Measurements from ENCODE around the gene TMEM132C. TPM values are rescaled to one million over a fixed set of nuclear protein-coding genes. Genes with fewer than 3 reads are reported as not detected.

Gene TMEM132C
- total and polyA plus RNA-seq, 2 experiments from 2014 or later = 10.6 to 16.5 TPM

DNA sequence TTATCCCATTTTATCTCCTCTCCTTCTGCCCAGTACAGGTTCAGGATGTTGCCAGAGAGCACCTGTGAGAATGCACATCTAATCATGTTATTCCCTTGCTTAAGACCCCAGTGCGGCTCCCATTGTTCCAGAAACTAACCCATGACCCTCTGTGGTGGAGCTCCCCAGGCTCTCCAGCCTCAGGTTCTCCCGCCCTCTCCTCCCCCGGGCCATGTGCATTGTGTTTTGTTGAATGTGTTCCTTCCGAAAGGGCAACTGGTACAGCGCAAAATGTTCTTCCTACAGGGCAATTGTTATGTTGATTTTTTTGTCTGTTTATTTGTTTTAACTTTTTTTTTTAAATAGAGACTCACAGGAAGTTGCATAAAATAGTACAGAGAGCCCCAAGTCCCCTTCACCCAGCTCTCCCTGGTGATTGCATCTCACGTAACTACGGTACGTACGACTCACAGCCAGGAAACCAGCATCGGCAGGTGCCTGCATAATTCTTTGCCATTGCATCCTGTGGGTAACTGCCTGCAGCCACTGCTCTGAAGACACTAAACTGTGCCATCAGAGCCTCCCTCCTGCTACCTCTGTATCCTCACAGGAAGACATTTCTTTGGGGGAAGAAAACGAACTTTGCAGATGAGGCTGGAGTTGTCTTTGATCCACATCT, 31.2 kb downstream of the TMEM132C start:
- no peak overlapping the region for H3K27ac ChIP-seq
- H2AFZ ChIP-seq = no peak overlapping the region
- H3K4me1 ChIP-seq (ENCODE audit: insufficient read depth) = no peaks in the 10 kb centered on the region
- no peak overlapping the region for H3K4me2 ChIP-seq
- H3K4me3 ChIP-seq = no peak overlapping the region
- no peaks in the 10 kb centered on the region for H3K9me2 ChIP-seq (replicated peaks; ENCODE audit: insufficient read depth)
- no peaks in the 10 kb centered on the region for H3K9me3 ChIP-seq (ENCODE audit: low read depth)
- no peaks in the 10 kb centered on the region for H3K36me3 ChIP-seq (replicated peaks; ENCODE audit: insufficient read depth, low read depth)
- TF ChIP-seq EZH2phosphoT487 (IDR thresholded peaks at IDR 0.05; ENCODE audit: low read depth, severe bottlenecking, unreplicated experiment) (no peak), EZH2 (IDR thresholded peaks at IDR 0.05; ENCODE audit: borderline replicate concordance) (no peak)
- TF ChIP-seq, protein P1, sequence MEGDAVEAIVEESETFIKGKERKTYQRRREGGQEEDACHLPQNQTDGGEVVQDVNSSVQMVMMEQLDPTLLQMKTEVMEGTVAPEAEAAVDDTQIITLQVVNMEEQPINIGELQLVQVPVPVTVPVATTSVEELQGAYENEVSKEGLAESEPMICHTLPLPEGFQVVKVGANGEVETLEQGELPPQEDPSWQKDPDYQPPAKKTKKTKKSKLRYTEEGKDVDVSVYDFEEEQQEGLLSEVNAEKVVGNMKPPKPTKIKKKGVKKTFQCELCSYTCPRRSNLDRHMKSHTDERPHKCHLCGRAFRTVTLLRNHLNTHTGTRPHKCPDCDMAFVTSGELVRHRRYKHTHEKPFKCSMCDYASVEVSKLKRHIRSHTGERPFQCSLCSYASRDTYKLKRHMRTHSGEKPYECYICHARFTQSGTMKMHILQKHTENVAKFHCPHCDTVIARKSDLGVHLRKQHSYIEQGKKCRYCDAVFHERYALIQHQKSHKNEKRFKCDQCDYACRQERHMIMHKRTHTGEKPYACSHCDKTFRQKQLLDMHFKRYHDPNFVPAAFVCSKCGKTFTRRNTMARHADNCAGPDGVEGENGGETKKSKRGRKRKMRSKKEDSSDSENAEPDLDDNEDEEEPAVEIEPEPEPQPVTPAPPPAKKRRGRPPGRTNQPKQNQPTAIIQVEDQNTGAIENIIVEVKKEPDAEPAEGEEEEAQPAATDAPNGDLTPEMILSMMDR (IDR thresholded peaks at IDR 0.05; ENCODE audit: poor library complexity) = no peak
- no peak for DNase-seq (ENCODE audit: low spot score)
- no peaks in the 10 kb centered on the region for H4K20me1 ChIP-seq (ENCODE audit: insufficient read depth, poor library complexity, severe bottlenecking)
- H3K27me3 ChIP-seq = no peaks in the 10 kb centered on the region
- H3K79me2 ChIP-seq = peaks cover 3% of the 10 kb centered on the region
- WGBS (ENCODE audit: low lambda C conversion rate, missing lambda C conversion rate) = 80% methylated on average over 11 of the region's 11 CpGs

DNA sequence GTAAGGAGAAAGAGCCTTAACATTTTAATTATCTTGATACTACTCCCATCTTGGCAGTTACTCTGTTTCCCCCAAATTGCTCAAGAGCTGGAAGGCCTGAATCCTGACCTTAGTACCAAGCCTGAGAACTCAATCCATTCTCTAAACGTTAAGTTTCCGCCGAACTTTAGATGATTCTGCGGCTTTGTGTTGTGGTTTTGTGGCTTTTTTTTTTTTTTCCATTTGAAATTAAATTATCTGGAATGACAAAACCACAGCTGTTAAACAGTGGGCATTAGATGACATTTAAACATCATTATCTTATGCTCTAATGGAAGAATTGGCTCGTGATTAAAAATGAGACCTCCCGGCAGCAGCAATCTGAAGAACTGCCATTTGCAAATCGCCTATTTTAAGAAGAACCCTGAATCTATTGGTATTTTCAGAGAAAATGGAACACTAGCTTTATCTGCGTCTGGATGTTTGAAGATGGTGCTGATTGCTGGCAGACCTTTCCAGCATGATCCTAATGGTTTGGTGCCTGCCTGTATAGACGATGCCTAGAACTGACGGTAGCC, 38.4 kb downstream of the TMEM132C start:
- no peak for TF ChIP-seq EZH2 (IDR thresholded peaks at IDR 0.05; ENCODE audit: borderline replicate concordance)
- TF ChIP-seq, protein P1 (IDR thresholded peaks at IDR 0.05; ENCODE audit: poor library complexity) = no peak
- TF ChIP-seq EZH2phosphoT487 (IDR thresholded peaks at IDR 0.05; ENCODE audit: low read depth, severe bottlenecking, unreplicated experiment) = no peak
- Histone ChIP-seq H3K9me2 (replicated peaks; ENCODE audit: insufficient read depth) (no peaks in the 10 kb centered on the region), H4K20me1 (ENCODE audit: insufficient read depth, poor library complexity, severe bottlenecking) (no peaks in the 10 kb centered on the region), H3K4me3 (no peak overlapping the region), H3K79me2 (no peaks in the 10 kb centered on the region), H3K4me1 (ENCODE audit: insufficient read depth) (no peaks in the 10 kb centered on the region), H2AFZ (no peak overlapping the region), H3K9me3 (ENCODE audit: low read depth) (no peaks in the 10 kb centered on the region), H3K4me2 (no peak overlapping the region), H3K27ac (peak overlapping the region; percentile 45), H3K36me3 (replicated peaks; ENCODE audit: insufficient read depth, low read depth) (no peaks in the 10 kb centered on the region), H3K27me3 (no peaks in the 10 kb centered on the region)
- WGBS (ENCODE audit: low lambda C conversion rate, missing lambda C conversion rate) = 66% methylated on average over 10 of the region's 10 CpGs
- no peak for DNase-seq (ENCODE audit: low spot score)

DNA sequence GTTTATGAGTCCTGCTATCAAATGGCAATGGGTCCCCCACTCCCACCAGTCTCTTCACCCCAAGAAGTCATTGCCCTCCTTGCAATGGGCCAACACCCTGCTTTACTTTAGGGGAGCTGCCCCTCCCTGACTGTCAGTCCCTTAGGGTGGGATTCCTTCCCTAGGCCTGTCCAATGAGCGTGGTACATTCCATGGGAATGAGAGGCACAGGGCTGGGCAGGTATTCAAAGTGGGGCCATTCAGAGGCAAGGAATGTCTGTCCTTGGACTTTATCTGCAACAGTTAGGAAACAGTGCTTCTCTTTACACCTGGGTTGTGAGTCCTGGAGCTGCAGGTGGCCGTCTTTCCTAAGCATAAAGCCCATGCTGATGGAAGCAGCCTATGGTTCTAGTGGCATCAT, 40.8 kb downstream of the TMEM132C start:
- no peaks in the 10 kb centered on the region for H3K27me3 ChIP-seq
- no peaks in the 10 kb centered on the region for H3K4me1 ChIP-seq (ENCODE audit: insufficient read depth)
- H2AFZ ChIP-seq = no peak overlapping the region
- H3K9me3 ChIP-seq (ENCODE audit: low read depth) = no peaks in the 10 kb centered on the region
- no peaks in the 10 kb centered on the region for H4K20me1 ChIP-seq (ENCODE audit: insufficient read depth, poor library complexity, severe bottlenecking)
- no peak overlapping the region for H3K27ac ChIP-seq
- no peaks in the 10 kb centered on the region for H3K79me2 ChIP-seq
- no peak for DNase-seq (ENCODE audit: low spot score)
- no peak overlapping the region for H3K4me2 ChIP-seq
- WGBS (ENCODE audit: low lambda C conversion rate, missing lambda C conversion rate) = 64% methylated on average over 2 of the region's 2 CpGs
- no peaks in the 10 kb centered on the region for H3K9me2 ChIP-seq (replicated peaks; ENCODE audit: insufficient read depth)
- H3K36me3 ChIP-seq (replicated peaks; ENCODE audit: insufficient read depth, low read depth) = no peaks in the 10 kb centered on the region
- H3K4me3 ChIP-seq = no peak overlapping the region
- no peak for TF ChIP-seq EZH2phosphoT487 (IDR thresholded peaks at IDR 0.05; ENCODE audit: low read depth, severe bottlenecking, unreplicated experiment)
- no peak for TF ChIP-seq EZH2 (IDR thresholded peaks at IDR 0.05; ENCODE audit: borderline replicate concordance)
- TF ChIP-seq, protein P1 (IDR thresholded peaks at IDR 0.05; ENCODE audit: poor library complexity) = no peak
